Keratinocyte (primary cell): ENCODE measurements around the gene NAT10. TPM values are rescaled to one million over a fixed set of nuclear protein-coding genes. Genes with fewer than 3 reads are reported as not detected.

Source experiments
- DNase-seq: peaks from one replicate; pipeline ENCODE4 v3.0.0-alpha.2; 2011; ENCODE audit warnings: low read depth, missing footprints, low spot score
- FAIRE-seq: peaks from 2 replicates; lab custom pipeline; 2011; peaks lifted over from hg19 to GRCh38; lab: Jason Lieb, UNC
- H2AFZ ChIP-seq: 2 replicates; pipeline ENCODE4 v1.6.0; 2012; ENCODE audit warnings: low read length, control low read depth, inconsistent platforms; ENCODE audit not compliant: control insufficient read depth
- H3K27ac ChIP-seq: 2 replicates; pipeline ENCODE4 v1.5.1; 2011; ENCODE audit warnings: low read length; ENCODE audit not compliant: control insufficient read depth, insufficient read depth
- H3K27me3 ChIP-seq: 3 replicates; pipeline ENCODE4 v1.6.0; 2011; ENCODE audit warnings: low read length; ENCODE audit not compliant: control insufficient read depth, insufficient read depth; ENCODE audit errors: extremely low read depth
- H3K36me3 ChIP-seq, 2 experiments: 2 replicates in 1 of 2; 3 replicates in 1 of 2; pipeline ENCODE4 v1.5.1; 2011; ENCODE audit warnings: low read length in 2 of 2, mild to moderate bottlenecking in 1 of 2; ENCODE audit not compliant: control insufficient read depth in 2 of 2, insufficient read depth in 2 of 2; ENCODE audit errors: extremely low read depth in 1 of 2
- H3K4me1 ChIP-seq: 3 replicates; pipeline ENCODE4 v1.5.1; 2011; ENCODE audit warnings: low read length; ENCODE audit not compliant: control insufficient read depth, insufficient read depth; ENCODE audit errors: extremely low read depth
- H3K4me2 ChIP-seq: 3 replicates; pipeline ENCODE4 v1.6.0; 2011; ENCODE audit warnings: low read depth, low read length; ENCODE audit not compliant: control insufficient read depth, insufficient read depth; ENCODE audit errors: extremely low read depth
- H3K4me3 ChIP-seq, 3 experiments: fragments of 200-600 bp in 1 of 3; sonication (generic) in 1 of 3; 2 replicates in 2 of 3; 3 replicates in 1 of 3; pipeline ENCODE4 v1.5.1; 2011 to 2016; ENCODE audit warnings: low read length in 3 of 3, mild to moderate bottlenecking in 3 of 3, control low read depth in 2 of 3, inconsistent platforms in 1 of 3, low read depth in 1 of 3, mixed read lengths in 1 of 3, mixed run types in 1 of 3, moderate library complexity in 1 of 3; ENCODE audit not compliant: control insufficient read depth in 2 of 3, insufficient read depth in 2 of 3; ENCODE audit errors: extremely low read depth in 1 of 3
- H3K79me2 ChIP-seq: 2 replicates; pipeline ENCODE4 v1.6.0; 2012; ENCODE audit warnings: low read length; ENCODE audit not compliant: control insufficient read depth, insufficient read depth
- H3K9ac ChIP-seq: 3 replicates; pipeline ENCODE4 v1.6.0; 2011; ENCODE audit warnings: low read length; ENCODE audit not compliant: control insufficient read depth, insufficient read depth; ENCODE audit errors: extremely low read depth
- H3K9me1 ChIP-seq: 3 replicates; pipeline ENCODE4 v1.6.0; 2011; ENCODE audit warnings: low read length; ENCODE audit not compliant: control insufficient read depth, insufficient read depth; ENCODE audit errors: extremely low read depth
- H3K9me3 ChIP-seq: 2 replicates; pipeline ENCODE4 v1.5.1; 2012; ENCODE audit warnings: low read depth, low read length; ENCODE audit not compliant: control insufficient read depth
- H4K20me1 ChIP-seq: 3 replicates; pipeline ENCODE4 v1.6.0; 2011; ENCODE audit warnings: low read length; ENCODE audit not compliant: control insufficient read depth, insufficient read depth; ENCODE audit errors: extremely low read depth
- CTCF ChIP-seq, 3 experiments: IDR thresholded peaks in 1 of 3; conservative IDR thresholded peaks in 1 of 3; optimal IDR thresholded peaks in 1 of 3; 2 replicates in 2 of 3; 3 replicates in 1 of 3; pipeline versions ENCODE3 to v1.5.1; 2011; ENCODE audit warnings: low read length in 3 of 3, mild to moderate bottlenecking in 3 of 3, moderate library complexity in 2 of 3, control low read depth in 1 of 3, inconsistent platforms in 1 of 3; ENCODE audit not compliant: insufficient read depth in 2 of 3; ENCODE audit errors: extremely low read depth in 1 of 3
- EZH2 ChIP-seq: IDR thresholded peaks from one replicate; pipeline ENCODE4 v1.6.1; 2012; ENCODE audit warnings: inconsistent platforms, mild to moderate bottlenecking, low read length, moderate library complexity
- dilution Hi-C: fragments of 300-500 bp; cut with MboI; formaldehyde crosslinking; loops from one replicate; pipeline ENCODE4 v1.7.0; 2020; ENCODE audit warnings: low sequenced_read_pairs; ENCODE audit not compliant: extremely low pct_ligation_motif_present
- polyA plus RNA-seq, 5 experiments: library from polyadenylated mRNA; depleted of rRNA in 3 of 5; stranded (reverse) in 3 of 5; stranded (forward) in 1 of 5; unstranded in 1 of 5; fragments of >200 nt; gene quantifications; 1 replicate in 1 of 5; 2 replicates in 3 of 5; 3 replicates in 1 of 5; pipeline versions ENCODE4 v1.2.1 to v1.2.3, GENCODE V29; 2011 to 2012; ENCODE audit warnings: missing spikeins in 2 of 5, low read depth in 1 of 5, low replicate concordance in 1 of 5

NAT10 gene
- polyA plus RNA-seq, 1 donor (not counting 4 experiments of a cell fraction or from before 2014, with no cell fraction given) = 44.0 TPM

- no peak overlapping the region for H3K4me2 ChIP-seq
- FAIRE-seq (no peak), DNase-seq (no peak)
- peaks cover 12% of the 10 kb centered on the region for H3K4me1 ChIP-seq
- H3K9me3 ChIP-seq = no peaks in the 10 kb centered on the region
- no peak overlapping the region for H3K27ac ChIP-seq
- no peak overlapping the region for H3K4me3 ChIP-seq
- no peaks in the 10 kb centered on the region for H3K9me1 ChIP-seq
- TF ChIP-seq EZH2 (no peak), CTCF (optimal IDR thresholded peaks at IDR 0.05 in 1 of 3, IDR thresholded peaks at IDR 0.05 in 1 of 3, conservative IDR thresholded peaks at IDR 0.05 in 1 of 3; ENCODE audit: extremely low read depth in 1 of 3, insufficient read depth in 2 of 3, low read length in 3 of 3) (no peak)
- H4K20me1 ChIP-seq = no peaks in the 10 kb centered on the region
- no peaks in the 10 kb centered on the region for H3K36me3 ChIP-seq
- no peaks in the 10 kb centered on the region for H3K79me2 ChIP-seq
- H2AFZ ChIP-seq = no peak overlapping the region
- H3K27me3 ChIP-seq = no peaks in the 10 kb centered on the region
- dilution Hi-C loops = no loop called here
- H3K9ac ChIP-seq = no peak overlapping the region
Observed at GRCh38 chr11:34182425-34182824, 77.0 kb downstream of the NAT10 start.

GRCh38 chr11:34182921-34183685 is 77.7 kb downstream of the NAT10 start:
- Histone ChIP-seq H3K9ac (no peak overlapping the region), H3K27me3 (no peaks in the 10 kb centered on the region), H3K4me2 (no peak overlapping the region), H3K27ac (no peak overlapping the region), H3K79me2 (no peaks in the 10 kb centered on the region), H2AFZ (no peak overlapping the region), H3K4me3 (no peak overlapping the region), H3K9me3 (no peaks in the 10 kb centered on the region), H4K20me1 (no peaks in the 10 kb centered on the region), H3K9me1 (no peaks in the 10 kb centered on the region), H3K4me1 (peaks cover 12% of the 10 kb centered on the region), H3K36me3 (no peaks in the 10 kb centered on the region)
- dilution Hi-C loops = no loop called here
- TF ChIP-seq CTCF (optimal IDR thresholded peaks at IDR 0.05 in 1 of 3, IDR thresholded peaks at IDR 0.05 in 1 of 3, conservative IDR thresholded peaks at IDR 0.05 in 1 of 3; ENCODE audit: extremely low read depth in 1 of 3, insufficient read depth in 2 of 3, low read length in 3 of 3) (no peak), EZH2 (no peak)
- no peak for DNase-seq
- no peak for FAIRE-seq
